ENCODE results near the gene ZNF575. TPM values are rescaled to one million over a fixed set of nuclear protein-coding genes. Genes with fewer than 3 reads are reported as not detected.

ZNF575 gene
- total RNA-seq, 1 experiment from 2014 or later = 2.8 TPM

- no peak overlapping the region for H3K27ac Mint-ChIP-seq (ENCODE audit: unreplicated experiment)
- no peak overlapping the region for H3K4me3 Mint-ChIP-seq (ENCODE audit: low read depth, unreplicated experiment)
- peaks cover 14% of the 10 kb centered on the region for H3K27me3 Mint-ChIP-seq (ENCODE audit: unreplicated experiment)
- CTCF ChIA-PET = interaction anchor here (0.6 kb wide), 1 partner anchor 313 kb away, joined by 3 read pairs; the partner anchor contains the start of gene PSG9
- DNase-seq = no peak
- BruUV-seq (replicated peaks) = no TSS peak
- no peaks in the 10 kb centered on the region for H3K36me3 Mint-ChIP-seq (ENCODE audit: insufficient read depth, unreplicated experiment)
- peaks cover 10% of the 10 kb centered on the region for H3K4me1 Mint-ChIP-seq (ENCODE audit: low read depth, unreplicated experiment)
- intact Hi-C loops (cut with micrococcal nuclease; ENCODE audit: unreplicated experiment) = no loop called here
- H3K9me3 Mint-ChIP-seq (ENCODE audit: low read depth, unreplicated experiment) = no peaks in the 10 kb centered on the region
- TF ChIP-seq CTCF (IDR thresholded peaks at IDR 0.05; ENCODE audit: unreplicated experiment) = no peak
Observed at GRCh38 chr19:43582495-43582894, 49.5 kb downstream of the ZNF575 start.

GRCh38 chr19:43584484-43584883 is 51.5 kb downstream of the ZNF575 start:
- Mint-ChIP-seq H3K4me3 (ENCODE audit: low read depth, unreplicated experiment) (no peak overlapping the region), H3K27ac (ENCODE audit: unreplicated experiment) (no peak overlapping the region), H3K4me1 (ENCODE audit: low read depth, unreplicated experiment) (peaks cover 10% of the 10 kb centered on the region), H3K27me3 (ENCODE audit: unreplicated experiment) (no peaks in the 10 kb centered on the region), H3K36me3 (ENCODE audit: insufficient read depth, unreplicated experiment) (peaks cover 7% of the 10 kb centered on the region), H3K9me3 (ENCODE audit: low read depth, unreplicated experiment) (no peaks in the 10 kb centered on the region)
- no peak for TF ChIP-seq CTCF (IDR thresholded peaks at IDR 0.05; ENCODE audit: unreplicated experiment)
- CTCF ChIA-PET = interaction anchor here (0.5 to 0.9 kb wide), 3 partner anchors 11 to 884 kb away, joined by 3 to 5 read pairs (median 4); partner anchors contain the start of gene IRGQ
- intact Hi-C loops (cut with micrococcal nuclease; ENCODE audit: unreplicated experiment) = no loop called here
- no peak for DNase-seq
- no TSS peak for BruUV-seq (replicated peaks)

Other genes with a start within 250 kb of the ZNF575 start
- gene CD177, start 179.5 kb upstream of the ZNF575 start, total RNA-seq (2022) = 0.73 and 1.0 TPM in 2 replicates
- gene TEX101, start 118.3 kb upstream of the ZNF575 start, total RNA-seq (2022) = not detected in 2 replicates
- 6.6 and 6.9 TPM in 2 replicates for gene LYPD3, start 67.6 kb upstream of the ZNF575 start, total RNA-seq (2022)
- gene PHLDB3, start 28.4 kb upstream of the ZNF575 start, total RNA-seq (2022) = 24.7 and 25.7 TPM in 2 replicates
- gene ETHE1, start 6.0 kb upstream of the ZNF575 start, total RNA-seq (2022) = 44.8 and 48.4 TPM in 2 replicates
- 55.8 and 56.8 TPM in 2 replicates for gene XRCC1, start 42.3 kb downstream of the ZNF575 start, total RNA-seq (2022)
- 0.17 and 0.76 TPM in 2 replicates for gene PINLYP, start 42.6 kb downstream of the ZNF575 start, total RNA-seq (2022)
- 34.2 and 36.1 TPM in 2 replicates for gene IRGQ, start 62.9 kb downstream of the ZNF575 start, total RNA-seq (2022)
- gene ZNF576, start 63.4 kb downstream of the ZNF575 start, total RNA-seq (2022) = 19.4 and 20.7 TPM in 2 replicates
- gene SRRM5, start 78.9 kb downstream of the ZNF575 start, total RNA-seq (2022) = 1.9 and 2.0 TPM in 2 replicates
- 32.8 and 33.2 TPM in 2 replicates for gene ZNF428, start 86.4 kb downstream of the ZNF575 start, total RNA-seq (2022)
- 14.5 and 17.5 TPM in 2 replicates for gene CADM4, start 106.7 kb downstream of the ZNF575 start, total RNA-seq (2022)
- gene PLAUR, start 137.0 kb downstream of the ZNF575 start, total RNA-seq (2022) = 78.2 and 147 TPM in 2 replicates
- gene IRGC, start 182.9 kb downstream of the ZNF575 start, total RNA-seq (2022) = not detected in 2 replicates
- 69.1 and 85.5 TPM in 2 replicates for gene SMG9, start 221.8 kb downstream of the ZNF575 start, total RNA-seq (2022)
- gene KCNN4, start 247.8 kb downstream of the ZNF575 start, total RNA-seq (2022) = 147 and 152 TPM in 2 replicates

Measured in Calu3 (cell line).